Stimulated activated CD8-positive, alpha-beta memory T cell treated with anti-CD3 and anti-CD28 coated beads, Interleukin-15, amount 100 ng/mL, for 1 hour (primary cell): ENCODE measurements around the gene FBXL7.

Experiments
- DNase-seq: peaks from one replicate; pipeline ENCODE4 v3.0.0-alpha.2; 2020; ENCODE audit warnings: low read depth

Gene FBXL7

DNA sequence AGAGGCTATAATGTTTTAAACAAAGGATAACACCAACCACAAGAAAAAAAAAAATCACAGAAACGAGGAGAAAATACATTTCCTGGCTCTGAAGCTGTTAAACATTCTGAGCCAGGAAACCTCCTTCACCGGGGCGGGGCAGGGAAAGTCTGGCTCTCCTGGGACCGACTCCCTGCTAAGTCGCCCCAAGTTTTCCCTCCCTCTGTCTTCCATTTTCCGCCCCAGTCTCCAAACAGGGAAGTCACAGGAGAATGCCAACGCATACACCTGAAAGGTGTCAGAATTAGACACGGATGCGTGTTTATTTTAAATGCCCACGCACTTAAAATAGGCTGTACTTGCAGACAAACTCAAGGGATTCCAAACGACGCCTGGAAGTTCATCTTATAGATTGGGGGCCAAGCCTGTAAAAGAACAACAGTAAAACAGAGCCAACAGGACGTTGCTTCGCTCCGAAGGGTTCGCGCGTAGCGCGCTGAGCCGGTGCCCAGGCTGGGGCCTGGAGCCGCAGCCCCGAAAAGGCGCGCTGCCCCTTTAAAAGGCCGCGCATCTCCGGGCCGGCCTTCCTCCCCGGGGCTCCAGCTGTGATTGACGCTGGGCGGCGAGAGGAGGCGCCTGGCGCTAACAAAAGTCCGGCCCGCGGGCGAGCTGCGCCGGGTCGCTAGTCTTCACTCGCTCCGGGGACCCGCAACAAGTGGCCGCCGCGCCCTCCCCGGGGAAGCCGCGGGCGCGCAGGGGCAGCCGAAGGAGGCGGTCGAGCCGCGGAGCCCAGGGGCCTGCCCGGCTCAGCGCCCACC lies at the start of gene FBXL7:
Gene FBXL7 (plus strand): TSS at position 653 of the 797 bp plus-strand sequence.
- no peak for DNase-seq

GRCh38 chr5:15450473-15450872 lies 49.5 kb upstream of the FBXL7 start:
- no peak for DNase-seq

- DNase-seq, result no peak
These were observed 49.0 kb upstream of the FBXL7 start for GRCh38 chr5:15450949-15451348.

DNA sequence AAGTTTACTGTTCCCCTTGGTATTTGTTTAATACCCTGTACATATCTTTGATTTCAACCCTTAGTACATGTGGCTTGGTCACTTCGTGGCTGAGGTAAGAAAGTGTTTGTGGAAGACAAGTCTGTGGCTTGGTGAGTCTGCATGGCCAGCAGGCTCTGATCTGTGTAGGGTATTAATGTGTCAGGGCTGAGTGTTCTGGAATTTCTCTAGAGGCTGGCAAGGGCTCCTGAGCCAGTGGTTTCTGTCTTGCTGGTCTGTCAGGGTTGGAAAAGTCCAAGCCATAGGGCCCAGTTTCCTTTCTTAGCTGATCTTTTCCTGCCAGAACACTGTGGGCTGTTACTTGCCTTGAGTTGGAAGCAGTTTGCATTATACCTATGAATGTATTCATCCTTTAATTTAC lies 48.0 kb upstream of the FBXL7 start:
- DNase-seq, result no peak

DNA sequence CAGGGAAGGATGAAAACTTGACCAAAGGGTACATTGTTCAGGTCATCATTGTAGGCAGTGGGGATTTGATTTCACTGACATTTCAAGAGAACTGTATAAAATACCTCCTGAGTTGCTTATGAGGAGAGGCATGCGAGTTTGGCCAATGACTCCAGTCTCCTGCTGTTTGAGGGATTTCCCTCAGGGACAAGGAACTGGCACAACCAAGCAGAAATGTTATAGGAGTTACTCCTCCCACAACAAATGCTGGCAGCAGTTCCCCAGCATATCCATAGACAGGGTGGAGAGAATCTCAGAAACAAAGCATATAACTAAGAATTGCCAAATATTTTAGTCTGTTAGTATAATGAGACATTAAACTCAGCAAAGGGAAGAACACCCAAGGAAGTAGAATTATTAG lies 47.2 kb upstream of the FBXL7 start:
- DNase-seq, result no peak

- DNase-seq, result no peak
These were observed 40.8 kb upstream of the FBXL7 start for GRCh38 chr5:15459200-15459599.

DNA sequence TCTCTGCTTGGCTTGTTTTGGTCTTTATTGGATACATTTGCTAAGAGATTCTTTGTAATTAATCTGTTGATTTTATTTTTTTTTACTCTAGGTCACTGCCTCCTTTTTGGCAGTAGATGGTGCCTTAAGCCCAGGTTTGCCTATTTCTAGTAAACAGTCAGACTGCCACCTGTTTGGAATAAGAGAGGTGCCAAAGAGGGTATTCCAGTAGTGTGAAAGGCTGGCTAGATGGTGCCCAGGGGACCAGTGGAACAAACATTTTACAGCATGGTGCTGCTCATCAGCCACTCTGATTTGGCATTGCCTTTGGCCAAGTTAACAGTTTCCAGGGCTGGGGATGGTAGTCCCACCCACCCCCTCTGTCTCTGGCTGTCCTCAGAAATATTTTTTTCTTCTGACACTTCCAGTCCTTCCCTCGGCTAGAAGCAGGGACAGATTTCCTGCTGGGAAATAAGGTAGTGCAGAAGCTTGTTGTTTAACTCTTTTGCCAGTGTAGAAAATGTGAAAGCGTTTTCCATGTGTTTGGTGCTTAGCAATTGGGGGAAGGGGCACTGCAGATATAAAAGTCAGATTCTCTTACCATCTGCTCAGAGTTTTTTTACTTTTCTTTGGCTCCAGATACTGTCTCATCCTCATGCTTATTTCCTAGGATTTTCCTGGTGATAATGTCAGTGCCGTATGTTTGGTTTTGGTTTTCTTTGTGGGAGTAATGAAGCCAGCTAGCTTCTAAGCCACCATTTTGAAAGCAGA lies 36.6 kb upstream of the FBXL7 start:
- DNase-seq, result no peak

DNA sequence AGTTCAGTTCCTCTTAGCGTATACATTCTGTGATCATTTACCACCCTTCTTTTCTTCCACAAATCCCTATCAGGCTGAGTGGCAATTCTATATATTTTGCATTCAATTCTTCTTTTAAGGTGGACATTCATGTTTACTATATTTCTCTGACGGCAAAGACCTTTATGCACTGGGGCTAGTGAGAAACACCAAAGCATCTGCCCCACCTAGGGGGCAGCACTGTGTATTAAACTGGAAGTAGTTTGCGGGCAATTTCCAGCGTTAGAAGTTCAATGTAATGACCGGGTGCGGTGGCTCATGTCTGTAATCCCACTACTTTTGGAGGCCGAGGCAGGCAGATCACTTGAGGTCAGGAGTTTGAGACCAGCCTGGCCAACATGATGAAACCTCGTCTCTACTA lies 27.9 kb upstream of the FBXL7 start:
- DNase-seq, result no peak

DNA sequence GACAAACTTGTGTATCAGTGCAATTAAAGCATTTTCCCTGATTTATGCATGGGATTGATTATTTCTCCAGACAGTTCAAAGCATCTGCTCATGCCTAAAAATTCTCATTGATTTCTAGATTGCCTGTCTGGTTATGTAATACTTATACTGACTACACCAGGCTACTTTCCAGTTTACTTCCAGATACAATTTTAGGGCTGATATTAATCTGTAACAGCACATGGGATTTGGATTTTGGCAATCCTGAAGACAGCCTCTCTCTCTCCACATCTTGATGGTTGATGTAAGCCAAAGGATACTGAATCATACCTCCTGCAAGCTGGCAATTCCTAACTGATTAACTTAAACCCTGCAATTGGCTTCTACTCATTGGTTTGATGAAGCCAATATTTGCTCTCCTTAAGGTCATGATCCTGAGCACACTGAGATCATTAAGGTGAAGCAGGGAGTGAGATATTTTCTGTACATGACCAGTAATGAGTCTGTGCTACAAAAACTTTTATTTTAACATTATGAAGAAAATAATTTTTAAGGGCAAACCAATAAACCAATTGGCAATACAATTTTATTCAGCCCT lies 25.7 kb upstream of the FBXL7 start:
- DNase-seq, result no peak

- no peak for DNase-seq
These were observed 24.6 kb upstream of the FBXL7 start for GRCh38 chr5:15475367-15475766.

GRCh38 chr5:15476977-15477376 lies 23.0 kb upstream of the FBXL7 start:
- DNase-seq, result no peak

DNA sequence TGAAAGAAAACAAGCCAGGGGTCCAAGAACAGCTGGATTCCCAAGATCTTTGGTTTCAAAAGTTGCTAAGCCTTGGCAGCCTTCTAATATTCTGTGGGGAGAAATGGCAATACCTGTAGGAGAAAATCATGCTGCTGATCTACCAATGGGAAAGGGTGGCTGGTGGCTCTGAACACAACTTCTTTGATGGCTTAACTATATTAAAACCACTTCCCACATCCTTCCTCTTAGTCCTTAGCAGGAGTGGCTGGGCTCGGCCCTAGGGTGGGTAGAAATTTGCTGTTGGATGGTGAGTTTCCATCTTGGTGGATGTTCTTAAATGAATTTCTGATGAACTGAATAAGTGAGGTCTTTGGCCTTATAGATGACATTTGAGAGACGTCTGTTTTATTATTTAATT lies 19.5 kb upstream of the FBXL7 start:
- no peak for DNase-seq

- DNase-seq, result no peak
These were observed 16.5 kb upstream of the FBXL7 start for GRCh38 chr5:15483351-15484097.

DNA sequence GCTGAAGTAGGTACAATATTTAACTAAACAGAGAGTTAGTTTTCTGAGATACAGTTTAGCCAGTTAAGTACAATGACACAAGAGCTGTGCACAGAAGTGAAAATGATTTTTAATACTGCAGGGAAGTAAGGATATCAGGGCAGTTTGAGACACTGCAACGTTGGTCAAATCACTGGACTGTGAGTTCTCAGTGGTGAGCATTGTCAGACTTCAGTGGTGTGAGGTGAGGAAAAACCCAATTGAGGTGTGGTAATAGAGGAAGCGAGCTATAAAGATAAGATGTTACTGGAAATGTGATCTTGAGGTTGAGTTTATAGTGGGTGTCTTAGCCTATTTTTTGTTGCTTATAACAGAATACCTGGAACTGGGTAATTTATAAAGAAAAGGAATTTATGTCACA lies 12.8 kb upstream of the FBXL7 start:
- DNase-seq, result no peak

- DNase-seq, result no peak
These were observed 10.3 kb upstream of the FBXL7 start for GRCh38 chr5:15489571-15490235.

GRCh38 chr5:15492545-15492944 lies 7.4 kb upstream of the FBXL7 start:
- no peak for DNase-seq

- no peak for DNase-seq
These were observed 6.5 kb upstream of the FBXL7 start for GRCh38 chr5:15493501-15493900.

DNA sequence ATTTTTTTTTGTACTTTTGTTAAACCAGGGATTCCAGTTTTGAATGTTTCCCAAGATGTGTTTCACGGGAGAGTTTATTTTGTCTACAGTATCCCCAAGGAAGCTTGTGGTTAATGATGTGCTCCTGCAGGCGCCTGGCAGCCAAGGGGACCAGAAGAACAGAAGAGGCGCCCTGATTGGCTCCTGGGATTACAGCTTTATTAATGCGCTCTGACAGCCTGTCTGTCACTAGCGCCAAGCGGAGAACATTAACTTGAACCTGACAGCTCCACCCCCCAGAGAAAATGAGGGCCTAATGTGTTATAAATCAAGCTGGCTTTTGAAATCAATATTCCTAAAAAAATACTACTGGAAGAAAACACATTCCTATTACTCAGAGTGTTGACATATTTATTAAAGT lies 5.0 kb upstream of the FBXL7 start:
- no peak for DNase-seq

DNA sequence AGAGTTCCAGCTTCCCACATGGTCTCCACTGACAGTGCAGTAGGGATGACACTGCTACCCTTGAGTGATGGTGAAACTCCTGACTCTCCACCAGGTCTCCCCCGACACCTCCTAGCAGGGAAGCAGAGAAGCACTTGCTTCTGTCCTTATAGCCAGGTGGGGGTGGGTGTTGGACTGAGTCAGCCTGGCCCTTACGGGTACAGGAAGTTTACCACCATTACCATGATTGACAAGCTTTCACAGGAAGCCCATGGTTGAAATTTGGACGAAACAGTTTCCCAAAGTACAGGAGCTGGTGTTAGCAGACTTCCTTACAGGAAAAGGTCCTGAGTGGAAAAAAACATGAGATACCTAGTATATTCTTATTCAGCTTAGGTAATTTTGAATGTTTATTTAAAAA lies 3.1 kb upstream of the FBXL7 start:
- no peak for DNase-seq

- no peak for DNase-seq
These were observed 483 bp downstream of the FBXL7 start for GRCh38 chr5:15500325-15501001.

DNA sequence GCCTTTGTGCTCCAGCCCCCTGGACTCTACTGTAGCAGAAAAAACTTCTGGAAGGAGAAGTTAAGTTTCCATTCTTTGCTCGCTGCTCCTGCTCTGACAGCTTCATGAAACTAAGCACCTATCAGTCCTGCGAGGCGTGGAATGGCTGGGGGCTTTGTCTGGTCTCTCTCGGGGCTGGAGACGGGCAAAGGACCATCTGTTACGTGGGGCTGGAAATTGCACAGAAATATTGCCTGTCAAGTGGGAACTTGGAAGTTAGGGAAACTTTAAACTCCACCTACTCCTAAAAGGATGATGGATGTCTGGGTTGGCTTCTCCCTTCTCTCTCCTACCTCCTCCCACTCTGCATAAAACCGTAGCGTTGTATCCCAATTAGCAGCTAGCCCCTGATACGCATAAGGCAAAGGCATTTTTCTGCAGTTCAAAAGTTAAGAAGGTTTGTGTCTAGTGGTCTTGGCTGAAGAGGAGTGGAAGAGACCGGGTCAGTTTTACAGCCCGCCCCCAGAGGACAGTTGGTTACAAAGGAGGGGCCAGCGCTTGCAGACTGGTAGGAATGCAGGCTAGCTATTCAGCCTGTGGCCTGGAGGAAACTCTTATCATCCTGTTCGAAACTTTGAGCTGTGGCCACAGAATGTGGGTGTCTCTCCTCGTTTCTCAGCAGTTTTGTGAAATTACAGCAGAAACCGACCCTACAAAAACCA lies 1.3 kb downstream of the FBXL7 start:
- no peak for DNase-seq
